Fibroblast of peridontal ligament (primary cell): ENCODE data around the gene AHCY.
A peak's percentile ranks its signal among the peaks of the same experiment; 100 is the strongest.
"Not testable (repeated sequence)": the region's sequence is repeated elsewhere in the genome, so short reads cannot be mapped to it uniquely, and the experiment has no call there.

Source experiments
- DNase-seq: peaks from one replicate; pipeline ENCODE4 v3.0.0-alpha.2; 2010; ENCODE audit errors: extremely low read depth

Gene AHCY

DNA sequence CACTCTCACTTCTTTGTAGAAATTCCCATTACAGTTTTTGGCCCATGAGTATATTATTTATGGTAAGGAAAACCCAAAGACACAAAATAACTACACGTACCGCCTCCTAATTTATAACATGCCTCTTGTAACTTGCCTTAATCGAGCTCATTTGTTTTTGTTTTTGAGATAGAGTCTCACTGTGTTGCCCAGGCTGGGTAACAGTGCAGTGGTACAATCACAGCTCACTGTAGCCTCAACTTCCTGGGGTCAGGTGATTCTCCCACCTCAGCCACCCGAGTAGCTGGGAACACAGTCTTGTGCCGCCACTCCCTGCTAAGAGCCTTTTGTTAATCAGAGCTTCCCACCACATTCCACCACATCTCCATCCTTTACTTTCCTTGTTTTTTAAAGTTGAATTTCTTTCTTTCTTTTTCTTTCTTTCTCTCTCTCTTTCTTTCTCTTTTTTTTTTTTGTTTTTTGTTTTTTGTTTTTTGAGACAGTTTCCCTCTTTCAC lies 46.5 kb downstream of the AHCY start:
- DNase-seq: no peak

DNA sequence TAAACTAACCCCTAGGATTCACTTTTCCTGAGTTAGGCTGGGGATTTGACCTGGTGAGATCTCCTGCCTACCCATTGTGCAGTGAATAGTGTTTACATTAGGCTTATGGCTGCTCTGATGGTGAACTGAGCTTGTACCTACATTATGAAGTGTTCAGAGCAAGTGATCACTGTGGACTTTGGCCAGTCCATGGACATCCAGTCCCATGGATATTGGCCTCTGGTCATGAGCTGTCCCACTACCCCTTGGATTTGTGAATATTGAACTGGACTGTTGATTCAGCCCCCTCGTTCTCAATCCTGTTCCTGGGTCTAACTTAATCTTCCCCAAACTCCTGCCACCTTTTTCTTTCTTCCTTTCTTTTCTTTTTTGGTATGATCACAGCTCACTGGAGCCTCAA lies 48.2 kb downstream of the AHCY start:
- DNase-seq: no peak

GRCh38 chr20:34252431-34253086 lies 50.6 kb downstream of the AHCY start:
- not testable (repeated sequence) for DNase-seq

- DNase-seq: no peak
These were observed 51.5 kb downstream of the AHCY start for GRCh38 chr20:34251619-34252018.

- DNase-seq: no peak
These were observed 53.1 kb downstream of the AHCY start for GRCh38 chr20:34250005-34250404.

GRCh38 chr20:34249291-34249690 lies 53.9 kb downstream of the AHCY start:
- peak; percentile 91 for DNase-seq

DNA sequence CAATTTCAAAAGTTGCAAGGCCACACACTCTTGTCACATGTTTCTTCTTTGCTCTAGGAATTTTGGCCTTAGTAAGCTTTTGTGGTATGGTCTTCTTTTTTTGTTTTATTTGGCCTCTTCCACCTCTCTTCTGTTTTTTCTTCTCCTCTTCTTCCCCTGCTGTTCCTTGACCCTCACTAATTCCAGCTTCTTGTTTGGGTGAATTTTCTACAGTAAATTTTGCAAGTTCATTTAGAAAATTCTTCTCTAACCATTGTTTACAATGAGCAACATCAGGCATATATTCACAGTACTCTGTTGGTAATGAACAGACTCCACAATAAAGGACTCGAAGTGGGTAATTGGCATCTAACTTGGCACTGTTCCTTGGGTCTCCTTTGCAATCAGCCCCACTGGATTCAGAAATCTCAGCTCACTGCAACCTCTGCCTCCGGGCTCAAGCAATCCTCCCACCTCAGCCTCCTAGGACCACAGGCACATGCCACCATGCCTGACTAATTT lies 57.0 kb downstream of the AHCY start:
- peak; percentile 93 for DNase-seq

DNA sequence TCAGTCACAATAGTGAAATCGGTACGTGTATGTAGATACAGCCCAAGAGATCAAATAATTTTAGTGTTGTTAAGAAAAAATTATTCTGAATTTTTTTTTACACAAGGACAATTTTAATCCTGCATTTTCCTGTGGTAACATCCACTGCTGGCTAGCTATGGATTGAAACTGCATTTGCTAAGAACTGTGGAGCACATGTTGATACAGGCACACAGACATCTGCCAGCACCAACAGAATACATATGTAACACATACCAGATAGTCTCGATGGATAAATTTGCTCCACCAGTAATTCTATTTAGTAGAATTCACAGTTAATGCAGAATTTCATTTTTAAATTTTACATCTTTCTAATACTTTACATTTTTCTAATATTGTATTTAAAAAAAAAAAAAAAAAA lies 59.8 kb downstream of the AHCY start:
- no peak for DNase-seq

DNA sequence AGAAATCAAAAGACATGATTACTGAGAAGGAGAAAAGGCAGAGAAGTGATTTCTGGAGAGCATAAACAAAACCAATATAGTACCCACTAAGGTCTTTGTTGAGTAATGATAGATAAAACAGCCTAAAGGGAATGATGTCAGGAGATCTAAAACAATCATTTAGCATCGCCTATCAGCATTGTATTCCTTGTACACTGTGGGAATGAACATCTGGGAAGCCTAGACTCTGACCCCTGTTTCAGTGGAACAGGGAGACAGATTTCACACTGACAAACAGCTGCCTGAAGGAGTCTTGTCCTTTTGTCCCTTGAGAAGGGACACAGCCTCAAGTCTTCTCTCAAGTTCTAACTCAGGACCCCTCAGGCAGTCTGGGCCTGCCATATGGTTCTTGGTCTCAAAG lies 60.3 kb downstream of the AHCY start:
- no peak for DNase-seq

DNA sequence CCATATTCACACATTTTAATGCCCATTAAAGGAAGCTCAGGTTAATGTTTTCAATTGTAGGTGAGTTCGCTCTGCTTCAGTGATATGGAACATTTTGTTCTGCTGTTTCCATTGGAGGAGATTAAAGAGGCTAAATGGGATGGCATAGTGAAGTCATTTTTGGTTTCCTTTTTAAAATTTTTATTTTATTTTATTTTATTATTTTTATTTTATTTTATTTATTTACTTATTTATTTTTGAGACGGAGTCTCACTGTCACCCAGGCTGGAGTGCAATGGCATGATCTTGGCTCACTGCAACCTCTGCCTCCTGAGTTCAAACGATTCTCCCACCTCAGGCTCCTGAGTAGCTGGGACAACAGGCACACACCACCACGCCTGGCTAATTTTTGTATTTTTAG lies 61.1 kb downstream of the AHCY start:
- not testable (repeated sequence) for DNase-seq

- peak; percentile 94 for DNase-seq
These were observed 62.2 kb downstream of the AHCY start, which contains the start of gene ASIP for GRCh38 chr20:34240693-34241615. Gene ASIP, plus strand, starts transcription at chr20:34241423. Its CDS starts 18,952 bp downstream, at chr20:34260375.

GRCh38 chr20:34240121-34240520 lies 63.0 kb downstream of the AHCY start:
- no peak for DNase-seq

DNA sequence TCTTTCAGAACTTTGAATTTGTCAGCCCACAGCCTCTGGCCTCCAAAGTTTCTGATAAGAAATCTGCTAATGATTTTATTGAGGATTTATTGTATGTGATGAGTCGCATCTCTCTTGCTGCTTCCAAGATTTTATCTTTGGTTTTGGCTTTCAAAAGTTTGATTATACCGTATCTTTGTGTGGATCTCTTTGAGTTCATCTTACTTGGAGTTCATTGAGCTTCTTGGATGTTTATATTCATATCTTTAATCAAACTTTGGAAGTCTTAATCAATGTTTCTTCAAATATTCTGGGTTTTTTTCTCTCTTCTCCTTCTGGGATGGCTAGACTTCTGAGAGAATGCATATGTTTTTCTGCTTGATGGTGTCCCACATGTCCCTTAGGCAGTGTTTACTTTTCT lies 65.2 kb downstream of the AHCY start:
- no peak for DNase-seq

- DNase-seq: no peak
These were observed 67.3 kb downstream of the AHCY start for GRCh38 chr20:34235875-34236274.

DNA sequence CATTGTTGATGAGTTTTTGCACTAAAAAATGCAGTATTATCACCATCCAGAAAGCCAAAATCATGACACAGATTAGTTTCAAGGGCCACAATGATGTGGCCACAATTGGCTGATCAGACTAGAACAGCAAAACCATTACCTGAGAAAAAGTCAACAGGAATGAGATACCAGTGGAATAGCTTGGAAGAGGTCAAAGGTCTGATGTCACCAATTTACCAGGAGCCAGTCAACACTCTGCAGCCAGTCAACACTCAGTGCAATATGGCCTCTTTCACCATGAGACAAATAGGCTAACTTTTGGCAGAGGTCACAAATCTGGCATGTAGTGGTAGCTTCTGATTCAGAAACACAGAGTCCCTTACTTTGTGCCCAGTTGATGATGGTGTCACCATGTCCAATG lies 69.5 kb downstream of the AHCY start:
- DNase-seq: no peak

DNA sequence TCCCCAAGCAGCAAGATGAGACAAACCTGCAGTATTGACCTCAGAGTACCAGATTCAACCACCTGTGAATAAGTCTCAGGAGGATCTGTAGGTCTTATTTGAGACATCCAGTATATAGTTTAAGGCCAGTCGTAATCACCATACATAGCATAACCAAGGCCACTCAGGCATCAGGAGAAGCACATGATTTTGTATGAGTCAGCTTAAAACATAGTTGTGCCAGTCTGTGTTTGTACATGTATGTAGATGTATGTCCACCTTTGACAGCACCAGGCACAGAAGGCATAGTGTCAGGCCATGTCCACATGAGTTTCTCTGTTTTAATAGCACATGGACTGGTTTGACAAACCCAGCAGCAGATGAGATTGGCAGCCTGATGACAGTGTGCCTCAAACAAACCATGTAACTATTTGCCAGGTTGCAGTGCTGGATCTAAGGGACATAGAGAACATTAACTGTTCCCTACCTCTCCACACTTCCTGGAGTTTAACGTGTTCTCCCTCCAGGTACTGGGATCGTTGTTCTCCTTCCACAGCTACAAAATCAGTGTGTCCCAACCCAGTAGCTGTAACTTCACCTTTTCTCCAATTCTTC lies 70.6 kb downstream of the AHCY start:
- DNase-seq: no peak

- no peak for DNase-seq
These were observed 71.5 kb downstream of the AHCY start for GRCh38 chr20:34231634-34232033.
